K562 (cell line): ENCODE data around the gene C19orf67. TPM values are rescaled to one million over a fixed set of nuclear protein-coding genes. Genes with fewer than 3 reads are reported as not detected.

Source experiments
- CUX1 ChIP-seq: fragments of 200-800 bp; sonication (Bioruptor generic); IDR thresholded peaks from 2 replicates; pipeline ENCODE4 v1.6.1; 2016; ENCODE audit warnings: missing genetic modification characterization, missing compliant biosample characterization
- ETS1 ChIP-seq: conservative IDR thresholded peaks from 2 replicates; pipeline ENCODE4 v1.6.1; 2011; ENCODE audit warnings: low read depth, mild to moderate bottlenecking, low read length; ENCODE audit not compliant: control insufficient read depth
- GATAD2A ChIP-seq: fragments of 450-650 bp; IDR thresholded peaks from 2 replicates; pipeline ENCODE4 v1.6.1; 2017
- GTF2E2 ChIP-seq: fragments of 200-800 bp; sonication (Bioruptor generic); IDR thresholded peaks from 2 replicates; pipeline ENCODE4 v1.6.1; 2016; ENCODE audit warnings: missing genetic modification characterization, missing compliant biosample characterization
- HMGN3 ChIP-seq: IDR thresholded peaks from 2 replicates; pipeline ENCODE4 v1.6.1; 2011; ENCODE audit warnings: borderline replicate concordance, low read depth, mild to moderate bottlenecking, mixed read lengths, low read length; ENCODE audit not compliant: insufficient read length; ENCODE audit errors: extremely low read depth
- JUND ChIP-seq, 2 experiments: IDR thresholded peaks; 2 replicates in 1 of 2; 3 replicates in 1 of 2; pipeline ENCODE4 v1.6.1; 2011; ENCODE audit warnings: borderline replicate concordance in 2 of 2, low read depth in 2 of 2, low read length in 2 of 2, improper control_type of control experiment in 1 of 2, missing biosample characterization in 1 of 2, missing genetic modification characterization in 1 of 2, missing genetic modification reagents in 1 of 2
- KAT2B ChIP-seq: IDR thresholded peaks from one replicate; pipeline ENCODE4 v1.6.1; 2012; ENCODE audit warnings: low read depth, mild to moderate bottlenecking, control low read depth, inconsistent platforms, low read length, moderate library complexity
- KAT7 ChIP-seq: sonication (generic); formaldehyde crosslinking; IDR thresholded peaks from 2 replicates; pipeline ENCODE4 v1.8.0; 2022; ENCODE audit warnings: missing genetic modification reagents, mild to moderate bottlenecking, borderline replicate concordance
- NR4A1 ChIP-seq, 2 experiments: fragments of 250-450 bp in 1 of 2; fragments of 450-650 bp in 1 of 2; sonication (Bioruptor Pico) in 1 of 2; IDR thresholded peaks; 2 replicates each; pipeline versions ENCODE4 v1.4.0 to v1.6.1; 2016 to 2020; ENCODE audit warnings: mild to moderate bottlenecking in 2 of 2, missing compliant biosample characterization in 1 of 2, missing genetic modification characterization in 1 of 2, moderate library complexity in 1 of 2
- PYGO2 ChIP-seq: fragments of 450-650 bp; IDR thresholded peaks from 2 replicates; pipeline ENCODE4 v1.6.1; 2016; ENCODE audit warnings: mild to moderate bottlenecking, missing genetic modification characterization, moderate library complexity, missing compliant biosample characterization
- SMAD1 ChIP-seq: fragments of 150-350 bp; IDR thresholded peaks from 2 replicates; pipeline ENCODE4 v1.6.1; 2014; ENCODE audit warnings: low read length, low read depth; ENCODE audit not compliant: partially characterized antibody
- VEZF1 ChIP-seq: fragments of 200-800 bp; sonication (Bioruptor generic); IDR thresholded peaks from 2 replicates; pipeline ENCODE4 v1.6.1; 2017; ENCODE audit warnings: missing genetic modification characterization, missing compliant biosample characterization
- ZC3H11A ChIP-seq: IDR thresholded peaks from 2 replicates; pipeline ENCODE4 v1.6.1; 2012; ENCODE audit warnings: low read depth, low read length, improper control_type of control experiment
- polyA plus RNA-seq, 8 experiments: library from polyadenylated mRNA; depleted of rRNA in 4 of 8; stranded (reverse) in 5 of 8; unstranded in 3 of 8; fragments of >200 nt; fragmentation: Nextera tagmentation in 2 of 8; fragmentation: Illumina TruSeq in 1 of 8; extraction: Ambion mirVana in 2 of 8; extraction: Trizol in 1 of 8; gene quantifications; 2 replicates each; pipeline versions ENCODE4 v1.2.1 to v1.2.3, GENCODE V29; 2011 to 2014; ENCODE audit warnings: inconsistent platforms in 1 of 8, missing spikeins in 1 of 8
- total RNA-seq, 7 experiments: library from RNA; depleted of rRNA in 6 of 7; stranded (reverse); fragments of >200 nt in 6 of 7; fragmentation: Illumina TruSeq in 2 of 7; extraction: Trizol in 2 of 7; gene quantifications; 2 replicates each; pipeline versions ENCODE4 v1.2.1 to v1.2.3, GENCODE V29; 2011 to 2021; ENCODE audit warnings: low replicate concordance in 1 of 7

The C19orf67 gene
- total and polyA plus RNA-seq, 9 of the 15 experiments (the other 6 are each of a cell fraction or from before 2014, with no cell fraction given) = 0.29 to 1.8 (median 0.51) TPM; not detected in 3

GRCh38 chr19:14091081-14091812 lies 5.7 kb upstream of the C19orf67 start (continued):
- no peak for TF ChIP-seq PYGO2
- no peak for TF ChIP-seq GTF2E2 (tag)
- peak; percentile 66 for TF ChIP-seq HMGN3
- TF ChIP-seq VEZF1 = peak; percentile 88
- TF ChIP-seq KAT2B = no peak
- TF ChIP-seq SMAD1 = no peak
- TF ChIP-seq KAT7 (CRISPR knock-in tag) = 0 out of 2 replicates have a peak, but pooled peaks have one; percentile 37
- TF ChIP-seq ETS1 = 0 out of 2 replicates have a peak, but pooled peaks have one; percentile 30
- no peak for TF ChIP-seq NR4A1 (CRISPR knock-in tag; IDR thresholded peaks at IDR 0.05)
- peak; percentile 65; the same call in 1 of the 2 replicates for TF ChIP-seq NR4A1 (tag; IDR thresholded peaks at IDR 0.05)
- no peak for TF ChIP-seq ZC3H11A
- no peak for TF ChIP-seq CUX1
- 0 out of 2 replicates have a peak, but pooled peaks have one; percentile 6 for TF ChIP-seq JUND (IDR thresholded peaks at IDR 0.05; ENCODE audit: borderline replicate concordance, low read depth, low read length)
- TF ChIP-seq JUND (tag; IDR thresholded peaks at IDR 0.05; ENCODE audit: borderline replicate concordance, low read depth, low read length) = no peak
- TF ChIP-seq GATAD2A = peak; percentile 93
